HPDE6-E6E7 (cell line): ENCODE results near the gene PRKACG.
"Not testable (repeated sequence)": the region's sequence is repeated elsewhere in the genome, so short reads cannot be mapped to it uniquely, and the experiment has no call there.

ENCODE experiments used
- DNase-seq: peaks from one replicate; pipeline ENCODE4 v3.0.0; 2011; ENCODE audit warnings: missing footprints; ENCODE audit errors: extremely low spot score

The PRKACG gene

GRCh38 chr9:69014013-69014412 is at the start of gene PRKACG:
TSS of gene PRKACG (minus strand) at chr9:69014113. CDS start at chr9:69014092, 21 bp downstream.
- no peak for DNase-seq

GRCh38 chr9:69062195-69062594 is 48.3 kb upstream of the PRKACG start:
- no peak for DNase-seq

GRCh38 chr9:69060766-69061165 is 46.9 kb upstream of the PRKACG start:
- no peak for DNase-seq

GRCh38 chr9:69058101-69058500 is 44.2 kb upstream of the PRKACG start:
- no peak for DNase-seq

DNA sequence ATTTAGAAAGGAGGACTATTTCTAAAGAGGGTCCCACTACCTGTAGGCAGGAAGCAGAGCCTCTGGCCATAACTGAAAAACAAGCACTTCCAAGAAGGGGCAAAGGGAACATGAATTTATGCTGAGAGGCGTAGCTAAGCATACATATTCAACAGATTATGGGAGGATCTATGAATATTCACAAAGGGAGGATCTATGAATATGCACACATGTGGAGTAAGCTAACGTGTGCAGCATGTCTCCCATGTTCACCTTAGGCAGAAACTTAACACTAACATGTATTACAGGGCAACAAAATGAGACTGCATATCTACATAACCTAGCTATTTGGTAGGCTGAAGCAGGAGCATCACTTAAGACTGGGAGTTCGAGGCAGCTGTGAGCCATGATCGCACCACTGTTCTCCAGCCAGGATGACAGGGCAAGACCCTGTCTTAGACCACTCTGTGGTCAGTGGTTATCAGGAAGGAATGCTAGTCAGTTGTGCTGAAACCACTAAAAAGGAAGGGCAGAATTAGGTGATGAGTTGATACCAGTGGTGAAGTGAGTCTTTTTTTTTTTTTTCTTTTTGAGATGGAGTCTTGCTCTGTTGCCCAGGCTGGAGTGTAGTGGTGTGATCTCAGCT is 42.4 kb upstream of the PRKACG start:
- no peak for DNase-seq

DNA sequence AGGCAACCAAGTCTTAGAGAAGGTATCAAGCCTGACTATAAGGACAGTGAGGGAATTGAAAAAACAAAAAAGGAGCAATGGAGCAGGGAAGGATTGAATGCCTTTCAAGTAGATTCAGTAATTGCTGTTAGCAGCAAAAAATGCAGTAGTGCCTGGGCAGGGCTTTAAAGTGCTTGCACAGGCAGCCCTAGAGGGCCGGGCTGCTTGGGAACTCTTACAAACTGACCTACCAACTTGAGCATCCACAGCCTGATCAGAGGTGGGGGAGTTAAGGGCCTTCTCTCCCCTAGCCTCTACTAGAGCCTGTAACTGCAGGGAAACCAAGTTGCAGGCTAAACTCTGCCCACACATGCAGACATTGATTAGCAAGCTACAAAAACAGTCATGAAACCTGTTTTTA is 41.1 kb upstream of the PRKACG start:
- DNase-seq, result no peak

GRCh38 chr9:69050936-69051335 is 37.0 kb upstream of the PRKACG start:
- DNase-seq, result not testable (repeated sequence)

DNA sequence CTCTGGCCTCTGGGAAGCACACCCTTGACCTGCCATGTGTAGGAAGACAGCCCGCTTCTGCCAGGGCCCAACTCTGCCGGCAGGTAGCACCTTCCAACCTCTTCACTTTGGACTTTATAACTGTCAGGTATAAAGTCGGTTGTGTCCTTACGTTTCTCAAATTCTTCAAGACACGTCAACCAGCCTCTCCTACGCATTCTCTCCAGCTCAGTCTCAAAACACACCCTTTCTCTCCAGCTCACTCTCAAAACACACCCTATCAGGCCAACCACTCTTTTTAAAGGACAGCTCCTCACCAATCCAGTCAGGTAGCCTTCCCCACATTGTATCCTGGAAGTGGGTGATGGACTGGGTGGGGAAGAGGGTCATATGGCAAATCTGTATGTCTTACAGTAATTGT is 35.2 kb upstream of the PRKACG start:
- no peak for DNase-seq

- no peak for DNase-seq
These were observed 33.5 kb upstream of the PRKACG start for GRCh38 chr9:69047371-69047770.

- no peak for DNase-seq
These were observed 32.8 kb upstream of the PRKACG start for GRCh38 chr9:69046723-69047122.

GRCh38 chr9:69045821-69046220 is 31.9 kb upstream of the PRKACG start:
- DNase-seq, result no peak

DNA sequence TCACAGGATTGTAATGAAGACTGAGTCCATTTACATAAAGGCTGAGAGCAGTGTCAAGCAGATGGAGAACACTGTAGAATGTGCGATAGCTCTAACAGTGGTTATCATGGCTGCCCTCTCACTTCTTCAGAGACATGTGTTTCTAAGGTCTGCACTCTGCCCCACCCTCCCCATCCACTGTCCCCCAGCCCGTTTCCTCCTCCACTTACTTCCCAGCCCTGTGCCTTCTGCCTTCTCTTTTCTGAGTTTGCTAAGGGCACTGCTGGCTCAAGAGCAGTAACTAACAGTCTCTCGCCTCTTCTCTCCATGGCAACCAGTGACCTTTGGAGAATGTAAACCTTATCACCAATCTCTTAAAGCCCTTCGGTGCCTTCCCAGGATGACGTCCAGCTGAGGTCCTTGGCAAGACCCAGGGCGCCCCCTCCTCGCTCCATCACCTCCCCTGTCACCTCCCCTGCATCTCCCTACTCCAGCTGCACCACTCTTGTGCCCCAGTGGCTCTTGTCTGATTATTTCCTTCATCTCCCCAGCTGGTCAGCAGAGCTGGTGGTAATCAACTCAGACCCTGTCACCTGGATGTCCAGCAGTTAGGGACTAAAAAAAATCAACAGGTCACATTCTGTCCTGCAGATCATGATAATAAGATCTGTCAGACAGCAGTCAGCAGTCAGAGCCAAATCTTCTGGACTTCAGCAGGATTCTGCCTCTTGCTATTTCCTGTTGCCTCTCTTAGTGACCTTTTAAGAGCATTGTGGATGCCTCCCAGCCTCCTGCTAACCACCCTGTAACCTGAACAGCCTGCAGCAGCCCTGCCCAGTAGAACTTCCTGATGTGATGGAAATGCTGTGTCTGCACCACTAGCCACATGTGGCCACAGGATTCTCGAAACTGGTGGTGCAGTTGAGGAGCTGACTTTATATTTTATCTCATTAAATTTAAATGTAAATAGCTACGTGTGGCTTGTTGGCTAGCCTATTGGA is 30.6 kb upstream of the PRKACG start:
- no peak for DNase-seq

- DNase-seq, result no peak
These were observed 26.7 kb upstream of the PRKACG start for GRCh38 chr9:69040646-69041045.

- no peak for DNase-seq
These were observed 22.9 kb upstream of the PRKACG start for GRCh38 chr9:69036799-69037198.

DNA sequence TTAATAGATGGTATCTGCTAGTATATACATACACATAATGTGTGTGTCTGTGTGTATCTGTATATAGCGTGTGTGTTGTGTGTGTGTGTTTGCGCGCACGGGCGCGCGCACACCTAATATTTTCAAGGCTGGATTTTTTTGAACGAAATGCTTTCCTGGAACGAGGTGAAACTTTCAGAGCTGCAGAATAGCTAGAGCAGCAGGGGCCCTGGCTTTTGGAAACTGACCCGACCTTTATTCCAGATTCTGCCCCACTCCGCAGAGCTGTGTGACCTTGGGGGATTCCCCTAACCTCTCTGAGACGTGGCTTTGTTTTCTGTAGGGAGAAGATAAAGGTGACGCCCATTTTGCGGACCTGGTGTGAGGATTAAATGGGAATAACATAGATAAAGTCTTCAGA is 22.4 kb upstream of the PRKACG start:
- no peak for DNase-seq

DNA sequence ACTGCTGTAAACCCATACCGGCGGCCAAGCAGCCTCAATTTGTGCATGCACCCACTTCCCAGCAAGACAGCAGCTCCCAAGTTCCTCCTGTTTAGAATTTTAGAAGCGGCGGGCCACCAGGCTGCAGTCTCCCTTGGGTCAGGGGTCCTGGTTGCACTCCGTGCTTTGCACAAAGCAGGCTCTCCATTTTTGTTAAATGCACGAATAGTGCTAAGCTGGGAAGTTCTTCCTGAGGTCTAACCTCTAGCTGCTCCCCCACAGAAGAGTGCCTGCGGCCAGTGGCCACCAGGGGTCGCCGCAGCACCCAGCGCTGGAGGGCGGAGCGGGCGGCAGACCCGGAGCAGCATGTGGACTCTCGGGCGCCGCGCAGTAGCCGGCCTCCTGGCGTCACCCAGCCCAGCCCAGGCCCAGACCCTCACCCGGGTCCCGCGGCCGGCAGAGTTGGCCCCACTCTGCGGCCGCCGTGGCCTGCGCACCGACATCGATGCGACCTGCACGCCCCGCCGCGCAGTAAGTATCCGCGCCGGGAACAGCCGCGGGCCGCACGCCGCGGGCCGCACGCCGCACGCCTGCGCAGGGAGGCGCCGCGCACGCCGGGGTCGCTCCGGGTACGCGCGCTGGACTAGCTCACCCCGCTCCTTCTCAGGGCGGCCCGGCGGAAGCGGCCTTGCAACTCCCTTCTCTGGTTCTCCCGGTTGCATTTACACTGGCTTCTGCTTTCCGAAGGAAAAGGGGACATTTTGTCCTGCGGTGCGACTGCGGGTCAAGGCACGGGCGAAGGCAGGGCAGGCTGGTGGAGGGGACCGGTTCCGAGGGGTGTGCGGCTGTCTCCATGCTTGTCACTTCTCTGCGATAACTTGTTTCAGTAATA is 21.8 kb upstream of the PRKACG start, which contains the start of gene FXN:
Gene FXN, plus strand, starts transcription at position 315 of the 871 bp plus-strand sequence. Its CDS starts 31 bp downstream, at position 346.
- peak; percentile 87 for DNase-seq

- DNase-seq, result no peak
These were observed 20.2 kb upstream of the PRKACG start for GRCh38 chr9:69034071-69034470.

- no peak for DNase-seq
These were observed 17.1 kb upstream of the PRKACG start for GRCh38 chr9:69030851-69031645.

DNA sequence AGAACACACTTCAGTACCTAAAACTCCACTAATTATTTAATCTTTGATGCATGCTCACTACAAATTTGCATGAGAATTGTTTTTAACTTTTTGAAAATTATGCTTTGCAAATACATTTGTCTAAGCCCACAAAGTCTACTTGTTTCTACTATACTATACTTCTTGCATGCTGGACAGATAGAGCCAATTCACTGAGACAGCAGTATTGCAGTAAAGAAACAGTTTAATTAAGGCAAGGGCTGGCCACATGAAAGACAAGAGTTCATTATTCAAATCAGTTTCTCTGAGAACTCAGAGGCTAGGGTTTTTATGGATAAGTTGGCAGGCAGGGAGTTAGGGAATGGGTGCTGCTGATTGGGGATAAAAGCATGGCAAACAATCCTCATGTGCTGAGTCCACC is 15.6 kb upstream of the PRKACG start:
- no peak for DNase-seq

DNA sequence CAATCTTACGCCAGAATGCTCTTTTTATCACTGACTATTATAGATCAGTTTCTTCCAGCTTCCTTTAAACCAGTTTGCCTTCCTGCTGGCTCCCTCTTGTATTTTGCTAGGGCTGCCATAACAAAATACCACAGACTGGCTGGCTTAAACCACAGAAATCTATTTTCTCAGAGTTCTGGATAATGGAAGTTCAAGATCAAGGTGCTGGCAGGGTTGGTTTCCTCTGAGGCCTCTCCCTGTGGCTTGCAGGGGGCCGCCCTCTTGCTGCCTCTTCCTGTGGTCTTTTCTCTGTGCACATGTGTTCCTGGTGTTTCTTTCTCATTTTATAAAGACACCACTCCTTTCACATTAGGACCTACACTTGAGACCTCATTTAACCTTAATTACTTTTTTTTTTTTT is 14.8 kb upstream of the PRKACG start:
- DNase-seq, result no peak
